GM12878 (cell line): ENCODE results near the gene MFSD11. TPM values are rescaled to one million over a fixed set of nuclear protein-coding genes. Genes with fewer than 3 reads are reported as not detected.

Experiments used
- ATAC-seq: fragments of 200-7000 bp; cut with Tn5 transposase; 3 replicates; pipeline ENCODE4 v1.9.1; 2020; ENCODE audit warnings: mild to moderate bottlenecking, moderate library complexity
- BruUV-seq: library from RNA; stranded (reverse); fragments of 400-500 nt; replicated peaks from 2 replicates; lab custom pipeline; 2021; lab: Mats Ljungman, UMichigan
- CTCF ChIA-PET: fragments of 300-600 bp; sonication (Branson Sonifier 250); formaldehyde crosslinking; extraction: SDS; loops from one replicate; lab custom pipeline; 2021; ENCODE audit warnings: inconsistent platforms; lab: Yijun Ruan, JAX
- POLR2A ChIA-PET: fragments of 350-600 bp; formaldehyde crosslinking; extraction: SDS; loops from one replicate; lab custom pipeline; 2021; ENCODE audit warnings: inconsistent platforms; lab: Charles Lee
- RAD21 ChIA-PET: fragments of 300-600 bp; sonication (Branson Sonifier 250); formaldehyde crosslinking; loops from one replicate; lab custom pipeline; 2023; ENCODE audit warnings: antibody characterized with exemption; ENCODE audit not compliant: unreplicated experiment; lab: Charles Lee
- SMC1A ChIA-PET: fragments of 300-600 bp; sonication (Branson Sonifier 250); formaldehyde crosslinking; loops from one replicate; lab custom pipeline; 2023; ENCODE audit not compliant: unreplicated experiment, uncharacterized antibody; lab: Charles Lee
- DNase-seq: peaks from one replicate; pipeline ENCODE4 v3.0.0-alpha.2; 2011; ENCODE audit warnings: low read depth, low spot score
- FAIRE-seq: peaks from 3 replicates; lab custom pipeline; 2011; peaks lifted over from hg19 to GRCh38; lab: Jason Lieb, UNC
- H2AFZ ChIP-seq: 2 replicates; pipeline ENCODE4 v1.6.0; 2011; ENCODE audit warnings: low read depth, low read length, control low read depth; ENCODE audit not compliant: control insufficient read depth
- H3K27ac ChIP-seq: 2 replicates; pipeline ENCODE4 v1.5.1; 2011; ENCODE audit warnings: control low read depth; ENCODE audit not compliant: control insufficient read depth, insufficient read depth
- H3K27me3 ChIP-seq, 2 experiments: replicated peaks in 1 of 2; 2 replicates each; pipeline versions ENCODE4 v1.6.0 to v1.6.1; 2011; ENCODE audit warnings: low read length in 1 of 2; ENCODE audit not compliant: control insufficient read depth in 2 of 2, insufficient read depth in 2 of 2
- H3K36me3 ChIP-seq, 2 experiments: 2 replicates each; pipeline ENCODE4 v1.5.1; 2011; ENCODE audit warnings: low read length in 1 of 2; ENCODE audit not compliant: control insufficient read depth in 2 of 2, insufficient read depth in 2 of 2
- H3K4me1 ChIP-seq: 2 replicates; pipeline ENCODE4 v1.6.1; 2011; ENCODE audit warnings: mild to moderate bottlenecking, low read length, moderate library complexity, mixed read lengths; ENCODE audit not compliant: control insufficient read depth, insufficient read depth
- H3K4me2 ChIP-seq: 2 replicates; pipeline ENCODE4 v1.6.0; 2011; ENCODE audit warnings: control low read depth; ENCODE audit not compliant: control insufficient read depth, insufficient read depth
- H3K4me3 ChIP-seq: fragments of 200-600 bp; sonication (generic); 2 replicates; pipeline ENCODE4 v1.5.1; 2016
- H3K79me2 ChIP-seq: 2 replicates; pipeline ENCODE4 v1.6.0; 2011; ENCODE audit warnings: low read length; ENCODE audit not compliant: control insufficient read depth, insufficient read depth
- H3K9ac ChIP-seq: 2 replicates; pipeline ENCODE4 v1.8.0; 2011; ENCODE audit warnings: low read length, control low read depth, mixed read lengths; ENCODE audit not compliant: control insufficient read depth, insufficient read depth
- H3K9me3 ChIP-seq: replicated peaks from 3 replicates; pipeline ENCODE4 v1.5.1; 2011; ENCODE audit warnings: mild to moderate bottlenecking, low read length; ENCODE audit not compliant: control insufficient read depth, insufficient read depth
- H4K20me1 ChIP-seq: 2 replicates; pipeline ENCODE4 v1.6.0; 2011; ENCODE audit not compliant: control insufficient read depth, insufficient read depth
- CTCF ChIP-seq, 3 experiments: IDR thresholded peaks in 2 of 3; conservative IDR thresholded peaks in 1 of 3; 2 replicates each; pipeline ENCODE4 v1.5.1; 2011; ENCODE audit warnings: low read depth in 3 of 3, low read length in 3 of 3, mild to moderate bottlenecking in 3 of 3, control low read depth in 2 of 3, moderate library complexity in 2 of 3, inconsistent platforms in 1 of 3, mixed read lengths in 1 of 3; ENCODE audit not compliant: control insufficient read depth in 2 of 3, insufficient read depth in 1 of 3; ENCODE audit errors: extremely low read depth in 1 of 3
- E4F1 ChIP-seq: fragments of 450-650 bp; IDR thresholded peaks from 2 replicates; pipeline ENCODE4 v1.6.1; 2018; ENCODE audit warnings: borderline replicate concordance, mild to moderate bottlenecking; ENCODE audit not compliant: partially characterized antibody
- HDAC2 ChIP-seq: fragments of 200-600 bp; sonication (generic); IDR thresholded peaks from 2 replicates; pipeline ENCODE4 v1.6.1; 2017
- RAD21 ChIP-seq: IDR thresholded peaks from 2 replicates; pipeline ENCODE4 v1.6.1; 2011; ENCODE audit warnings: mild to moderate bottlenecking, low read depth, low read length, moderate library complexity; ENCODE audit not compliant: insufficient read depth
- SMAD1 ChIP-seq: fragments of 450-650 bp; IDR thresholded peaks from 2 replicates; pipeline ENCODE4 v1.6.1; 2018; ENCODE audit warnings: mild to moderate bottlenecking, low read depth; ENCODE audit not compliant: partially characterized antibody
- SMC3 ChIP-seq: IDR thresholded peaks from 2 replicates; pipeline ENCODE4 v1.6.1; 2011; ENCODE audit warnings: low read length, improper control_type of control experiment, borderline replicate concordance
- ZBTB33 ChIP-seq: fragments of 450-650 bp; IDR thresholded peaks from 2 replicates; pipeline ENCODE4 v1.6.1; 2017; ENCODE audit warnings: mild to moderate bottlenecking
- WGBS: methylation state at CpG from one replicate; pipeline ENCODE4 v1.1.6; 2016; ENCODE audit warnings: low lambda C conversion rate; ENCODE audit not compliant: insufficient replicate concordance, insufficient coverage; ENCODE audit errors: missing lambda C conversion rate; 5-methylcytosine and 5-hydroxymethylcytosine counted together
- in situ Hi-C: fragments of 300-500 bp; cut with MboI; formaldehyde crosslinking; loops from 9 replicates; pipeline ENCODE4 v1.14.3; 2018; ENCODE audit warnings: mixed read lengths
- intact Hi-C: fragments of 100-400 bp; cut with micrococcal nuclease; formaldehyde crosslinking; loops from one replicate; pipeline ENCODE4 v1.14.2; 2022; ENCODE audit not compliant: unreplicated experiment
- polyA plus RNA-seq, 11 experiments: library from polyadenylated mRNA; depleted of rRNA in 4 of 11; unstranded in 6 of 11; stranded (reverse) in 5 of 11; fragments of >200 nt; fragmentation: Nextera tagmentation in 4 of 11; fragmentation: Illumina TruSeq in 1 of 11; extraction: Ambion mirVana in 4 of 11; extraction: Trizol in 1 of 11; gene quantifications; 1 replicate in 1 of 11; 2 replicates in 10 of 11; pipeline versions ENCODE4 v1.2.1 to v1.2.3, GENCODE V29; 2011 to 2016; ENCODE audit warnings: inconsistent platforms in 2 of 11, missing spikeins in 2 of 11, low read depth in 1 of 11
- total RNA-seq, 4 experiments: library from RNA; depleted of rRNA in 3 of 4; stranded (reverse); fragments of >200 nt in 3 of 4; fragmentation: Illumina TruSeq in 1 of 4; extraction: Trizol in 1 of 4; gene quantifications; 2 replicates each; pipeline versions ENCODE4 v1.2.1 to v1.2.3, GENCODE V29; 2013 to 2021

MFSD11 gene
- total and polyA plus RNA-seq, 10 of the 15 experiments (the other 5 are each of a cell fraction or from before 2014, with no cell fraction given): 11.0 to 19.4 (median 15.5) TPM

GRCh38 chr17:76714336-76714735 lies 23.6 kb upstream of the MFSD11 start (continued):
- no peak for TF ChIP-seq SMC3
- no peak for TF ChIP-seq ZBTB33
- no peak for TF ChIP-seq E4F1

GRCh38 chr17:76714822-76715495 lies 23.0 kb upstream of the MFSD11 start:
- CTCF ChIA-PET: interaction anchor here (0.7 to 6.5 kb wide), 9 partner anchors 12 to 91 kb away, joined by 3 to 65 read pairs (median 5); partner anchors contain the start of genes JMJD6 and METTL23
- POLR2A ChIA-PET: interaction anchor here (1.3 kb wide), 1 partner anchor 11 kb away, joined by 3 read pairs; the partner anchor contains the start of genes JMJD6 and METTL23
- peaks cover 8% of the 10 kb centered on the region for H3K4me1 ChIP-seq
- RAD21 ChIA-PET: interaction anchor here (0.7 to 1.6 kb wide), 2 partner anchors 10 to 33 kb away, joined by 3 to 10 read pairs; no protein-coding TSS in a partner anchor
- SMC1A ChIA-PET: interaction anchor here (1.1 to 2.0 kb wide), 2 partner anchors 13 to 18 kb away, joined by 3 to 7 read pairs; no protein-coding TSS in a partner anchor
- H3K4me2 ChIP-seq: peak overlapping the region; percentile 30
- H3K4me3 ChIP-seq: no peak overlapping the region
- no TSS peak for BruUV-seq
- no peak for DNase-seq
- peak; percentile 71 for ATAC-seq
- intact Hi-C loops: loop anchor here (10.0 kb wide), 1 partner anchor 90 kb away; no protein-coding TSS in a partner anchor
- WGBS: 1% methylated on average over 4 of the region's 4 CpGs
- H4K20me1 ChIP-seq: peaks cover 5% of the 10 kb centered on the region
- H3K27me3 ChIP-seq: no peaks in the 10 kb centered on the region; a peak in 1 of 4 replicates
- no peak overlapping the region for H3K27ac ChIP-seq
- H3K36me3 ChIP-seq: peaks cover 10 to 36% of the 10 kb centered on the region in 2 experiments
- FAIRE-seq: no peak
- H2AFZ ChIP-seq: no peak overlapping the region
- H3K9ac ChIP-seq: no peak overlapping the region
- no peaks in the 10 kb centered on the region for H3K79me2 ChIP-seq
- in situ Hi-C loops: no loop called here
- peak; percentile 68 to 77 (median 69) for TF ChIP-seq CTCF (IDR thresholded peaks at IDR 0.05 in 2 of 3, conservative IDR thresholded peaks at IDR 0.05 in 1 of 3; ENCODE audit: control insufficient read depth in 2 of 3, extremely low read depth in 1 of 3, insufficient read depth in 1 of 3, low read depth in 3 of 3, low read length in 3 of 3)
- peak; percentile 56; the same call in 1 of the 2 replicates for TF ChIP-seq SMC3
- no peak for TF ChIP-seq SMAD1
- TF ChIP-seq RAD21: peak; percentile 71
- TF ChIP-seq HDAC2: no peak
- TF ChIP-seq, all 136 proteins: peak for 3
- H3K9me3 ChIP-seq: no peaks in the 10 kb centered on the region
